A673 (cell line): ENCODE results near the gene HIBADH. TPM values are rescaled to one million over a fixed set of nuclear protein-coding genes. Genes with fewer than 3 reads are reported as not detected.

Experiments
- BruUV-seq: library from RNA; stranded (reverse); fragments of 400-500 nt; replicated peaks from 2 replicates; lab custom pipeline; 2021; lab: Mats Ljungman, UMichigan
- CTCF ChIA-PET: fragments of 300-600 bp; sonication (Branson Sonifier 250); formaldehyde crosslinking; loops from one replicate; lab custom pipeline; 2022; ENCODE audit warnings: antibody characterized with exemption; lab: Charles Lee
- POLR2A ChIA-PET: fragments of 300-600 bp; sonication (Branson Sonifier 250); formaldehyde crosslinking; loops from one replicate; lab custom pipeline; 2022; ENCODE audit warnings: antibody characterized with exemption; ENCODE audit not compliant: low non-redundant PET; lab: Charles Lee
- DNase-seq: peaks from one replicate; pipeline ENCODE4 v3.0.0-alpha.2; 2015; ENCODE audit warnings: low spot score
- H3K27ac ChIP-seq: fragments of 200-600 bp; sonication (generic); 2 replicates; pipeline ENCODE4 v1.5.1; 2016; ENCODE audit warnings: mixed run types, low read depth, mild to moderate bottlenecking, mixed read lengths, antibody characterized with exemption, low read length; ENCODE audit not compliant: poor library complexity, severe bottlenecking
- H3K27me3 ChIP-seq: fragments of 200-600 bp; sonication (generic); replicated peaks from 2 replicates; pipeline ENCODE4 v1.6.1; 2017; ENCODE audit warnings: mixed run types, low read depth, mild to moderate bottlenecking, mixed read lengths, antibody characterized with exemption, low read length; ENCODE audit not compliant: insufficient read depth, poor library complexity
- H3K36me3 ChIP-seq: fragments of 200-600 bp; sonication (generic); 2 replicates; pipeline ENCODE4 v1.6.1; 2016; ENCODE audit warnings: mixed run types, mild to moderate bottlenecking, mixed read lengths, antibody characterized with exemption, low read length; ENCODE audit not compliant: insufficient read depth, poor library complexity, severe bottlenecking
- H3K4me1 ChIP-seq: fragments of 200-600 bp; sonication (generic); 2 replicates; pipeline ENCODE4 v1.6.1; 2017; ENCODE audit warnings: mixed run types, mild to moderate bottlenecking, mixed read lengths, antibody characterized with exemption, low read length; ENCODE audit not compliant: insufficient read depth, poor library complexity, severe bottlenecking
- H3K4me3 ChIP-seq: fragments of 200-600 bp; sonication (generic); 2 replicates; pipeline ENCODE4 v1.5.1; 2016; ENCODE audit warnings: low read depth, mixed run types, mild to moderate bottlenecking, mixed read lengths, low read length; ENCODE audit not compliant: poor library complexity, severe bottlenecking
- H3K9me3 ChIP-seq: fragments of 200-600 bp; sonication (generic); 2 replicates; pipeline ENCODE4 v1.6.1; 2016; ENCODE audit warnings: mixed run types, low read depth, mild to moderate bottlenecking, mixed read lengths, antibody characterized with exemption, low read length; ENCODE audit not compliant: poor library complexity, severe bottlenecking
- CTCF ChIP-seq: fragments of 300-800, 200-600 bp; sonication (generic); conservative IDR thresholded peaks from 2 replicates; pipeline ENCODE4 v1.5.1; 2017; ENCODE audit warnings: low read depth, mild to moderate bottlenecking, antibody characterized with exemption, low read length, moderate library complexity, mixed read lengths
- EZH2 ChIP-seq: fragments of 200-600 bp; sonication (generic); IDR thresholded peaks from 2 replicates; pipeline ENCODE4 v1.6.1; 2017; ENCODE audit warnings: borderline replicate concordance, low read depth, mild to moderate bottlenecking, mixed read lengths, antibody characterized with exemption, low read length; ENCODE audit not compliant: poor library complexity, severe bottlenecking
- intact Hi-C: fragments of 100-400 bp; cut with micrococcal nuclease; formaldehyde crosslinking; loops from one replicate; pipeline ENCODE4 v1.10.0; 2022; ENCODE audit not compliant: unreplicated experiment
- total RNA-seq: library from RNA; stranded (reverse); gene quantifications from 2 replicates; pipeline ENCODE4 v1.2.3, GENCODE V29; 2021

The HIBADH gene
- total RNA-seq, 1 experiment from 2014 or later, result 10.2 TPM

- Histone ChIP-seq H3K27me3 (no peaks in the 10 kb centered on the region), H3K27ac (no peak overlapping the region), H3K9me3 (no peaks in the 10 kb centered on the region), H3K4me3 (no peak overlapping the region), H3K36me3 (no peaks in the 10 kb centered on the region), H3K4me1 (no peaks in the 10 kb centered on the region)
- ChIA-PET POLR2A (no interaction called here), CTCF (no interaction called here)
- no peak for DNase-seq
- BruUV-seq, result no TSS peak
- intact Hi-C loops, result no loop called here
- TF ChIP-seq EZH2 (no peak), CTCF (no peak)
Measured at GRCh38 chr7:27553273-27553672, 109.4 kb downstream of the HIBADH start.

GRCh38 chr7:27551803-27552400, 110.8 kb downstream of the HIBADH start:
- Histone ChIP-seq H3K4me1 (no peaks in the 10 kb centered on the region), H3K27me3 (no peaks in the 10 kb centered on the region), H3K36me3 (no peaks in the 10 kb centered on the region), H3K4me3 (no peak overlapping the region), H3K27ac (no peak overlapping the region), H3K9me3 (no peaks in the 10 kb centered on the region)
- DNase-seq, result no peak
- ChIA-PET POLR2A (no interaction called here), CTCF (no interaction called here)
- intact Hi-C loops, result no loop called here
- TF ChIP-seq CTCF, result no peak
- TF ChIP-seq EZH2, result no peak
- BruUV-seq, result no TSS peak

- no TSS peak for BruUV-seq
- no peaks in the 10 kb centered on the region for H3K27me3 ChIP-seq
- no peak for DNase-seq
- no peaks in the 10 kb centered on the region for H3K36me3 ChIP-seq
- ChIA-PET POLR2A (no interaction called here), CTCF (no interaction called here)
- H3K9me3 ChIP-seq, result no peaks in the 10 kb centered on the region
- intact Hi-C loops, result no loop called here
- no peaks in the 10 kb centered on the region for H3K4me1 ChIP-seq
- no peak overlapping the region for H3K27ac ChIP-seq
- no peak overlapping the region for H3K4me3 ChIP-seq
- TF ChIP-seq EZH2 (no peak), CTCF (no peak)
Measured at GRCh38 chr7:27549606-27550005, 113.1 kb downstream of the HIBADH start.
